K562 (cell line): ENCODE measurements around the gene PRR36. TPM values are rescaled to one million over a fixed set of nuclear protein-coding genes. Genes with fewer than 3 reads are reported as not detected.

Experiments
- E2F4 ChIP-seq: sonication (generic); formaldehyde crosslinking; IDR thresholded peaks from 2 replicates; pipeline ENCODE4 v1.8.0; 2022; ENCODE audit warnings: mild to moderate bottlenecking, low read depth, missing genetic modification reagents
- GATAD2B ChIP-seq: fragments of 450-650 bp; IDR thresholded peaks from 2 replicates; pipeline ENCODE4 v1.6.1; 2017; ENCODE audit warnings: mild to moderate bottlenecking, borderline replicate concordance
- HOMEZ ChIP-seq: fragments of 250-450 bp; sonication (Bioruptor Pico); IDR thresholded peaks from 2 replicates; pipeline ENCODE4 v1.4.0; 2020; ENCODE audit warnings: mild to moderate bottlenecking, moderate library complexity
- IRF2 ChIP-seq: sonication (generic); formaldehyde crosslinking; IDR thresholded peaks from 2 replicates; pipeline ENCODE4 v1.8.1; 2022; ENCODE audit warnings: mild to moderate bottlenecking, missing genetic modification reagents
- L3MBTL2 ChIP-seq: fragments of 450-650 bp; IDR thresholded peaks from 2 replicates; pipeline ENCODE4 v1.6.1; 2016; ENCODE audit warnings: mild to moderate bottlenecking, moderate library complexity
- MED1 ChIP-seq: sonication (generic); formaldehyde crosslinking; IDR thresholded peaks from 2 replicates; pipeline ENCODE4 v1.8.1; 2023; ENCODE audit warnings: missing genetic modification reagents, borderline replicate concordance
- MTA2 ChIP-seq: fragments of 450-650 bp; IDR thresholded peaks from 2 replicates; pipeline ENCODE4 v1.6.1; 2016; ENCODE audit warnings: low read depth
- NR4A1 ChIP-seq, 2 experiments: fragments of 250-450 bp in 1 of 2; fragments of 450-650 bp in 1 of 2; sonication (Bioruptor Pico) in 1 of 2; IDR thresholded peaks; 2 replicates each; pipeline versions ENCODE4 v1.4.0 to v1.6.1; 2016 to 2020; ENCODE audit warnings: mild to moderate bottlenecking in 2 of 2, missing compliant biosample characterization in 1 of 2, missing genetic modification characterization in 1 of 2, moderate library complexity in 1 of 2
- PHF8 ChIP-seq: fragments of 200-600 bp; sonication (generic); IDR thresholded peaks from 2 replicates; pipeline ENCODE4 v1.6.1; 2012; ENCODE audit warnings: mixed run types, mild to moderate bottlenecking, inconsistent platforms, low read length, moderate library complexity, borderline replicate concordance
- POLR2AphosphoS5 ChIP-seq: IDR thresholded peaks from 2 replicates; pipeline ENCODE4 v1.6.1; 2011; ENCODE audit warnings: mild to moderate bottlenecking, low read depth, low read length, moderate library complexity; ENCODE audit not compliant: control insufficient read depth, insufficient read depth
- POU5F1 ChIP-seq: fragments of 150-350 bp; IDR thresholded peaks from 2 replicates; pipeline ENCODE4 v1.6.1; 2014; ENCODE audit warnings: borderline replicate concordance, low read length, low read depth, mild to moderate bottlenecking; ENCODE audit not compliant: partially characterized antibody
- RAD21 ChIP-seq, 2 experiments: fragments of 250-450 bp in 1 of 2; fragments of 450-650 bp in 1 of 2; sonication (Bioruptor Pico) in 1 of 2; formaldehyde crosslinking in 1 of 2; IDR thresholded peaks in 1 of 2; conservative IDR thresholded peaks in 1 of 2; 2 replicates each; pipeline versions ENCODE4 v1.4.0 to v1.8.0; 2020 to 2022; ENCODE audit warnings: mild to moderate bottlenecking in 2 of 2, moderate library complexity in 1 of 2
- SMARCC2 ChIP-seq: fragments of 450-650 bp; IDR thresholded peaks from 2 replicates; pipeline ENCODE4 v1.6.1; 2017; ENCODE audit warnings: antibody characterized with exemption, moderate library complexity, mild to moderate bottlenecking, low read depth
- SMC3 ChIP-seq: conservative IDR thresholded peaks from 2 replicates; pipeline ENCODE4 v1.6.1; 2011; ENCODE audit warnings: low read depth, low read length, improper control_type of control experiment; ENCODE audit not compliant: insufficient read depth
- SNRNP70 ChIP-seq: fragments of 200-400 bp; formaldehyde crosslinking; optimal IDR thresholded peaks from 2 replicates; pipeline ENCODE3; 2017; ENCODE audit warnings: low read depth, low read length
- TGIF2 ChIP-seq: sonication (generic); formaldehyde crosslinking; IDR thresholded peaks from 2 replicates; pipeline ENCODE4 v1.8.1; 2022; ENCODE audit warnings: mild to moderate bottlenecking, missing genetic modification reagents, moderate library complexity
- USF2 ChIP-seq: sonication (generic); formaldehyde crosslinking; IDR thresholded peaks from 2 replicates; pipeline ENCODE4 v1.5.0; 2020; ENCODE audit warnings: missing genetic modification reagents
- ZNF124 ChIP-seq: sonication (generic); formaldehyde crosslinking; IDR thresholded peaks from 2 replicates; pipeline ENCODE4 v1.8.1; 2022; ENCODE audit warnings: missing genetic modification reagents
- ZNF174 ChIP-seq: fragments of 250-450 bp; sonication (Bioruptor Pico); IDR thresholded peaks from 2 replicates; pipeline ENCODE4 v1.4.0; 2020; ENCODE audit warnings: mild to moderate bottlenecking
- ZNF239 ChIP-seq: fragments of 250-450 bp; sonication (Bioruptor Pico); IDR thresholded peaks from 2 replicates; pipeline ENCODE4 v1.4.0; 2020; ENCODE audit warnings: mild to moderate bottlenecking
- ZNF583 ChIP-seq: fragments of 250-450 bp; sonication (Bioruptor Pico); IDR thresholded peaks from 2 replicates; pipeline ENCODE4 v1.4.0; 2020
- polyA plus RNA-seq, 8 experiments: library from polyadenylated mRNA; depleted of rRNA in 4 of 8; stranded (reverse) in 5 of 8; unstranded in 3 of 8; fragments of >200 nt; fragmentation: Nextera tagmentation in 2 of 8; fragmentation: Illumina TruSeq in 1 of 8; extraction: Ambion mirVana in 2 of 8; extraction: Trizol in 1 of 8; gene quantifications; 2 replicates each; pipeline versions ENCODE4 v1.2.1 to v1.2.3, GENCODE V29; 2011 to 2014; ENCODE audit warnings: inconsistent platforms in 1 of 8, missing spikeins in 1 of 8
- total RNA-seq, 7 experiments: library from RNA; depleted of rRNA in 6 of 7; stranded (reverse); fragments of >200 nt in 6 of 7; fragmentation: Illumina TruSeq in 2 of 7; extraction: Trizol in 2 of 7; gene quantifications; 2 replicates each; pipeline versions ENCODE4 v1.2.1 to v1.2.3, GENCODE V29; 2011 to 2021; ENCODE audit warnings: low replicate concordance in 1 of 7
- TF ChIP-seq, protein P1 (sequence below): sonication (generic); formaldehyde crosslinking; IDR thresholded peaks from 2 replicates; pipeline ENCODE4 v1.8.0; 2022; ENCODE audit warnings: mild to moderate bottlenecking, missing genetic modification reagents, borderline replicate concordance

PRR36 gene
- total and polyA plus RNA-seq, 9 of the 15 experiments (the other 6 are each of a cell fraction or from before 2014, with no cell fraction given), result 0.05 to 0.42 (median 0.06) TPM; not detected in 6

GRCh38 chr19:7868671-7869452 lies 5.3 kb downstream of the PRR36 start (continued):
- no peak for TF ChIP-seq HOMEZ (CRISPR knock-in tag)
- TF ChIP-seq IRF2 (CRISPR knock-in tag), result no peak
- no peak for TF ChIP-seq GATAD2B
- TF ChIP-seq PHF8, result peak; percentile 57; the same call in 1 of the 2 replicates
- no peak for TF ChIP-seq ZNF583 (CRISPR knock-in tag)
- TF ChIP-seq TGIF2 (CRISPR knock-in tag), result no peak
- no peak for TF ChIP-seq POLR2AphosphoS5
- no peak for TF ChIP-seq SMC3
- no peak for TF ChIP-seq USF2 (CRISPR knock-in tag)
- no peak for TF ChIP-seq NR4A1 (CRISPR knock-in tag; IDR thresholded peaks at IDR 0.05)
- 0 out of 2 replicates have a peak, but pooled peaks have one; percentile 63 for TF ChIP-seq NR4A1 (tag; IDR thresholded peaks at IDR 0.05)
- TF ChIP-seq ZNF124 (CRISPR knock-in tag), result no peak
- TF ChIP-seq ZNF174 (CRISPR knock-in tag), result no peak
- no peak for TF ChIP-seq MTA2
- TF ChIP-seq L3MBTL2, result peak; percentile 89
- peak; percentile 43; the same call in 1 of the 2 replicates for TF ChIP-seq SMARCC2
- no peak for TF ChIP-seq SNRNP70
- no peak for TF ChIP-seq ZNF239 (CRISPR knock-in tag)
- TF ChIP-seq RAD21 (CRISPR knock-in tag; conservative IDR thresholded peaks at IDR 0.05 in 1 of 2, IDR thresholded peaks at IDR 0.05 in 1 of 2), result peak in 1 of 2 experiments; percentile 49; a peak in 3 of 4 replicates
- TF ChIP-seq MED1, result 0 out of 2 replicates have a peak, but pooled peaks have one; percentile 39
- TF ChIP-seq POU5F1, result no peak
- TF ChIP-seq E2F4 (CRISPR knock-in tag), result no peak
- TF ChIP-seq, protein P1, sequence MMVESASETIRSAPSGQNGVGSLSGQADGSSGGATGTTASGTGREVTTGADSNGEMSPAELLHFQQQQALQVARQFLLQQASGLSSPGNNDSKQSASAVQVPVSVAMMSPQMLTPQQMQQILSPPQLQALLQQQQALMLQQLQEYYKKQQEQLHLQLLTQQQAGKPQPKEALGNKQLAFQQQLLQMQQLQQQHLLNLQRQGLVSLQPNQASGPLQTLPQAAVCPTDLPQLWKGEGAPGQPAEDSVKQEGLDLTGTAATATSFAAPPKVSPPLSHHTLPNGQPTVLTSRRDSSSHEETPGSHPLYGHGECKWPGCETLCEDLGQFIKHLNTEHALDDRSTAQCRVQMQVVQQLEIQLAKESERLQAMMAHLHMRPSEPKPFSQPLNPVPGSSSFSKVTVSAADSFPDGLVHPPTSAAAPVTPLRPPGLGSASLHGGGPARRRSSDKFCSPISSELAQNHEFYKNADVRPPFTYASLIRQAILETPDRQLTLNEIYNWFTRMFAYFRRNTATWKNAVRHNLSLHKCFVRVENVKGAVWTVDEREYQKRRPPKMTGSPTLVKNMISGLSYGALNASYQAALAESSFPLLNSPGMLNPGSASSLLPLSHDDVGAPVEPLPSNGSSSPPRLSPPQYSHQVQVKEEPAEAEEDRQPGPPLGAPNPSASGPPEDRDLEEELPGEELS, result no peak
